ENCODE results near the gene BICRAL.

BICRAL gene

GRCh38 chr6:42904467-42904866, 122.6 kb downstream of the BICRAL start:
- H3K9me3 ChIP-seq (ENCODE audit: insufficient read depth, low read length), result no peaks in the 10 kb centered on the region
- no peak overlapping the region for H3K4me3 ChIP-seq (ENCODE audit: low read length)
- no peak overlapping the region for H2AFZ ChIP-seq (ENCODE audit: low read depth, low read length)
- no peaks in the 10 kb centered on the region for H4K20me1 ChIP-seq (ENCODE audit: insufficient read depth, low read length)
- no peak overlapping the region for H3K4me2 ChIP-seq (ENCODE audit: low read length)
- no peaks in the 10 kb centered on the region for H3K36me3 ChIP-seq (replicated peaks; ENCODE audit: low read depth, low read length)
- no peak overlapping the region for H3K27ac ChIP-seq (ENCODE audit: low read length)
- H3K9ac ChIP-seq (ENCODE audit: low read length), result no peak overlapping the region
- TF ChIP-seq EZH2phosphoT487 (IDR thresholded peaks at IDR 0.05; ENCODE audit: low read depth), result no peak
- no peak for TF ChIP-seq CTCF (IDR thresholded peaks at IDR 0.05; ENCODE audit: low read depth, low read length)
- peaks cover 3% of the 10 kb centered on the region; the same call in 1 of the 2 replicates for H3K27me3 ChIP-seq (ENCODE audit: low read depth, low read length)
- H3K79me2 ChIP-seq (ENCODE audit: low read length), result no peaks in the 10 kb centered on the region
- peaks cover 14% of the 10 kb centered on the region for H3K4me1 ChIP-seq (ENCODE audit: low read length)

- peaks cover 3% of the 10 kb centered on the region; the same call in 1 of the 2 replicates for H3K27me3 ChIP-seq (ENCODE audit: low read depth, low read length)
- H3K4me2 ChIP-seq (ENCODE audit: low read length), result no peak overlapping the region
- TF ChIP-seq EZH2phosphoT487 (IDR thresholded peaks at IDR 0.05; ENCODE audit: low read depth), result no peak
- H3K9ac ChIP-seq (ENCODE audit: low read length), result no peak overlapping the region
- H3K9me3 ChIP-seq (ENCODE audit: insufficient read depth, low read length), result no peaks in the 10 kb centered on the region
- no peak overlapping the region for H2AFZ ChIP-seq (ENCODE audit: low read depth, low read length)
- no peak overlapping the region for H3K27ac ChIP-seq (ENCODE audit: low read length)
- H3K4me3 ChIP-seq (ENCODE audit: low read length), result no peak overlapping the region
- H3K79me2 ChIP-seq (ENCODE audit: low read length), result no peaks in the 10 kb centered on the region
- peaks cover 3% of the 10 kb centered on the region; the same call in 1 of the 2 replicates for H3K4me1 ChIP-seq (ENCODE audit: low read length)
- no peaks in the 10 kb centered on the region for H4K20me1 ChIP-seq (ENCODE audit: insufficient read depth, low read length)
- H3K36me3 ChIP-seq (replicated peaks; ENCODE audit: low read depth, low read length), result no peaks in the 10 kb centered on the region
Measured at GRCh38 chr6:42907336-42907735, 125.5 kb downstream of the BICRAL start.

- no peaks in the 10 kb centered on the region for H3K9me3 ChIP-seq (ENCODE audit: insufficient read depth, low read length)
- no peak overlapping the region for H3K27ac ChIP-seq (ENCODE audit: low read length)
- H3K27me3 ChIP-seq (ENCODE audit: low read depth, low read length), result peaks cover 3% of the 10 kb centered on the region; the same call in 1 of the 2 replicates
- no peaks in the 10 kb centered on the region for H4K20me1 ChIP-seq (ENCODE audit: insufficient read depth, low read length)
- no peak overlapping the region for H2AFZ ChIP-seq (ENCODE audit: low read depth, low read length)
- no peak for TF ChIP-seq EZH2phosphoT487 (IDR thresholded peaks at IDR 0.05; ENCODE audit: low read depth)
- no peak for TF ChIP-seq CTCF (IDR thresholded peaks at IDR 0.05; ENCODE audit: low read depth, low read length)
- H3K4me1 ChIP-seq (ENCODE audit: low read length), result no peaks in the 10 kb centered on the region
- no peaks in the 10 kb centered on the region for H3K79me2 ChIP-seq (ENCODE audit: low read length)
- H3K36me3 ChIP-seq (replicated peaks; ENCODE audit: low read depth, low read length), result no peaks in the 10 kb centered on the region
- H3K9ac ChIP-seq (ENCODE audit: low read length), result no peak overlapping the region
- no peak overlapping the region for H3K4me3 ChIP-seq (ENCODE audit: low read length)
- no peak overlapping the region for H3K4me2 ChIP-seq (ENCODE audit: low read length)
Measured at GRCh38 chr6:42909835-42910234, 128.0 kb downstream of the BICRAL start.

GRCh38 chr6:42911171-42912021, 129.5 kb downstream of the BICRAL start:
- peaks cover 8% of the 10 kb centered on the region; the same call in 1 of the 2 replicates for H3K4me1 ChIP-seq (ENCODE audit: low read length)
- H3K4me3 ChIP-seq (ENCODE audit: low read length), result no peak overlapping the region
- H2AFZ ChIP-seq (ENCODE audit: low read depth, low read length), result no peak overlapping the region
- no peaks in the 10 kb centered on the region for H3K9me3 ChIP-seq (ENCODE audit: insufficient read depth, low read length)
- H4K20me1 ChIP-seq (ENCODE audit: insufficient read depth, low read length), result no peaks in the 10 kb centered on the region
- no peaks in the 10 kb centered on the region for H3K79me2 ChIP-seq (ENCODE audit: low read length)
- TF ChIP-seq EZH2phosphoT487 (IDR thresholded peaks at IDR 0.05; ENCODE audit: low read depth), result no peak
- TF ChIP-seq CTCF (IDR thresholded peaks at IDR 0.05; ENCODE audit: low read depth, low read length), result no peak
- H3K27me3 ChIP-seq (ENCODE audit: low read depth, low read length), result peaks cover 3% of the 10 kb centered on the region; the same call in 1 of the 2 replicates
- H3K9ac ChIP-seq (ENCODE audit: low read length), result no peak overlapping the region
- H3K36me3 ChIP-seq (replicated peaks; ENCODE audit: low read depth, low read length), result no peaks in the 10 kb centered on the region
- H3K4me2 ChIP-seq (ENCODE audit: low read length), result no peak overlapping the region
- no peak overlapping the region for H3K27ac ChIP-seq (ENCODE audit: low read length)

All from OCI-LY3 (cell line).